Natural killer cell (primary cell): Measurements from ENCODE around the gene GMFB. TPM values are rescaled to one million over a fixed set of nuclear protein-coding genes. Genes with fewer than 3 reads are reported as not detected.

Experiments
- ATAC-seq, 3 donors: fragments of 150-1000 bp in 2 of 3; fragments of 200-7000 bp in 1 of 3; cut with Tn5 transposase; 1 replicate in 1 of 3; 2 replicates in 2 of 3; pipeline ENCODE4 v1.10.0; 2021; ENCODE audit warnings: mild to moderate bottlenecking in 2 of 3, moderate library complexity in 2 of 3
- DNase-seq, 2 donors: peaks; one replicate each; pipeline versions ENCODE4 v3.0.0 to v3.0.0-alpha.2; 2013 to 2021; ENCODE audit warnings: mixed read lengths in 1 of 2
- H3K27ac ChIP-seq: one replicate; pipeline ENCODE4 v1.5.1; 2013; ENCODE audit warnings: mild to moderate bottlenecking, low read length
- H3K27me3 ChIP-seq: one replicate; pipeline ENCODE4 v1.6.1; 2013; ENCODE audit warnings: low read length; ENCODE audit not compliant: control insufficient read depth, insufficient read depth
- H3K36me3 ChIP-seq: one replicate; pipeline ENCODE4 v1.6.1; 2013; ENCODE audit warnings: low read length; ENCODE audit not compliant: control insufficient read depth, insufficient read depth
- H3K4me1 ChIP-seq: one replicate; pipeline ENCODE4 v1.6.1; 2013; ENCODE audit warnings: low read length; ENCODE audit not compliant: control insufficient read depth, insufficient read depth
- H3K4me3 ChIP-seq: one replicate; pipeline ENCODE4 v1.5.1; 2013; ENCODE audit warnings: low read length
- H3K9me3 ChIP-seq: one replicate; pipeline ENCODE4 v1.6.1; 2013; ENCODE audit warnings: low read length; ENCODE audit not compliant: control insufficient read depth, insufficient read depth
- H3K27ac Mint-ChIP-seq, 2 donors: one replicate each; pipeline ENCODE4 v1.8.0; 2022; ENCODE audit warnings: mild to moderate bottlenecking in 2 of 2, mixed read lengths in 2 of 2, moderate library complexity in 1 of 2
- H3K27me3 Mint-ChIP-seq, 2 donors: one replicate each; pipeline ENCODE4 v1.8.0; 2022; ENCODE audit warnings: low read depth in 2 of 2, mixed read lengths in 2 of 2
- H3K36me3 Mint-ChIP-seq: one replicate; pipeline ENCODE4 v1.8.0; 2022; ENCODE audit warnings: mixed read lengths
- H3K4me1 Mint-ChIP-seq, 2 donors: one replicate each; pipeline ENCODE4 v1.8.0; 2022; ENCODE audit warnings: mixed read lengths in 2 of 2
- H3K4me3 Mint-ChIP-seq: one replicate; pipeline ENCODE4 v1.8.0; 2022; ENCODE audit warnings: mild to moderate bottlenecking, moderate library complexity, mixed read lengths
- H3K9me3 Mint-ChIP-seq, 2 donors: one replicate each; pipeline ENCODE4 v1.8.0; 2022; ENCODE audit warnings: mixed read lengths in 2 of 2
- WGBS: methylation state at CpG from one replicate; pipeline ENCODE4 v1.1.7; 2013; ENCODE audit warnings: missing lambda C conversion rate; ENCODE audit not compliant: insufficient coverage; 5-methylcytosine and 5-hydroxymethylcytosine counted together
- intact Hi-C: fragments of 100-400 bp; cut with micrococcal nuclease; formaldehyde crosslinking; loops from one replicate; pipeline ENCODE4 v1.14.2; 2022
- total RNA-seq, 4 donors: library from RNA; stranded (reverse); fragments of 120-200 nt in 1 of 4; gene quantifications; one replicate each; pipeline versions ENCODE4 v1.2.3 to v1.2.4, GENCODE V29; 2013 to 2022
- TF ChIP-seq, protein P1 (sequence below): fragments of 200-600 bp; IDR thresholded peaks from one replicate; pipeline ENCODE4 v1.8.0; 2022; ENCODE audit warnings: antibody characterized with exemption

GMFB gene
- total RNA-seq, 3 donors from 2014 or later (not counting 1 experiment from before 2014, with no cell fraction given), result 46.4 to 55.1 (median 52.8) TPM

DNA sequence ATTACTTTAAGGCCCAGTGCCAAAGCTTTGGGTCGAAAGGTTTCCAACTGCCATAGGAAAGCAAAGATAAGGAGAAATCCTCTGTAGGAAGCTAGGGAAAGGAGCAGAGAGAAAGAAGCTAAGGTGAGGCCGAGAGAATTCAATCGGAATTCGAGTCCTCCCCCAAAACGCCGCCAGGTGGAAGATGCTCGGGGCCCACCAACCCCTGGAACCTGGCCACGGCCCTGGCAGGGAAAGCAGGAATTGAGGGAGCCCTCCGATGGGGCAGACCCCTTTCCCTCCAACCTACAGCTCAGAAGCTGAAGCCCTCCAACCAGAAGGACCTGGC lies 498 bp downstream of the GMFB start:
- peak overlapping the region; percentile 94 for H3K4me3 Mint-ChIP-seq
- Histone ChIP-seq H3K4me3 (peak overlapping the region; percentile 88), H3K27ac (peak overlapping the region; percentile 88), H3K4me1 (peaks cover 24% of the 10 kb centered on the region), H3K9me3 (no peaks in the 10 kb centered on the region), H3K27me3 (no peaks in the 10 kb centered on the region), H3K36me3 (no peaks in the 10 kb centered on the region)
- 0% methylated on average over 9 of the region's 9 CpGs for WGBS
- peak overlapping the region; percentile 82 to 86 for H3K27ac Mint-ChIP-seq
- DNase-seq, result peak in 1 of 2 donors; percentile 58
- intact Hi-C loops, result loop anchor here (1.0 to 2.0 kb wide), 3 partner anchors 21 to 91 kb away; partner anchors contain the start of genes CDKN3, CGRRF1 and CNIH1
- H3K36me3 Mint-ChIP-seq, result no peaks in the 10 kb centered on the region
- no peaks in the 10 kb centered on the region for H3K27me3 Mint-ChIP-seq
- TF ChIP-seq, protein P1, sequence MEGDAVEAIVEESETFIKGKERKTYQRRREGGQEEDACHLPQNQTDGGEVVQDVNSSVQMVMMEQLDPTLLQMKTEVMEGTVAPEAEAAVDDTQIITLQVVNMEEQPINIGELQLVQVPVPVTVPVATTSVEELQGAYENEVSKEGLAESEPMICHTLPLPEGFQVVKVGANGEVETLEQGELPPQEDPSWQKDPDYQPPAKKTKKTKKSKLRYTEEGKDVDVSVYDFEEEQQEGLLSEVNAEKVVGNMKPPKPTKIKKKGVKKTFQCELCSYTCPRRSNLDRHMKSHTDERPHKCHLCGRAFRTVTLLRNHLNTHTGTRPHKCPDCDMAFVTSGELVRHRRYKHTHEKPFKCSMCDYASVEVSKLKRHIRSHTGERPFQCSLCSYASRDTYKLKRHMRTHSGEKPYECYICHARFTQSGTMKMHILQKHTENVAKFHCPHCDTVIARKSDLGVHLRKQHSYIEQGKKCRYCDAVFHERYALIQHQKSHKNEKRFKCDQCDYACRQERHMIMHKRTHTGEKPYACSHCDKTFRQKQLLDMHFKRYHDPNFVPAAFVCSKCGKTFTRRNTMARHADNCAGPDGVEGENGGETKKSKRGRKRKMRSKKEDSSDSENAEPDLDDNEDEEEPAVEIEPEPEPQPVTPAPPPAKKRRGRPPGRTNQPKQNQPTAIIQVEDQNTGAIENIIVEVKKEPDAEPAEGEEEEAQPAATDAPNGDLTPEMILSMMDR, result no peak
- H3K9me3 Mint-ChIP-seq, result no peaks in the 10 kb centered on the region
- peaks cover 50 to 59% of the 10 kb centered on the region in 2 donors for H3K4me1 Mint-ChIP-seq
- ATAC-seq, result no peak

- Histone ChIP-seq H3K4me3 (peak overlapping the region; percentile 88), H3K27ac (peak overlapping the region; percentile 88), H3K4me1 (peaks cover 24% of the 10 kb centered on the region), H3K27me3 (no peaks in the 10 kb centered on the region), H3K9me3 (no peaks in the 10 kb centered on the region), H3K36me3 (peaks cover 1% of the 10 kb centered on the region)
- Mint-ChIP-seq H3K27ac (peak overlapping the region; percentile 82 to 86), H3K36me3 (no peaks in the 10 kb centered on the region), H3K9me3 (no peaks in the 10 kb centered on the region), H3K27me3 (no peaks in the 10 kb centered on the region), H3K4me3 (peak overlapping the region; percentile 94), H3K4me1 (peaks cover 50 to 64% of the 10 kb centered on the region in 2 donors)
- no peak for DNase-seq
- no peak for ATAC-seq
- TF ChIP-seq, protein P1, result no peak
- WGBS, result 82% methylated on average over 4 of the region's 4 CpGs
- intact Hi-C loops, result loop anchor here (1.0 to 2.0 kb wide), 3 partner anchors 22 to 91 kb away; partner anchors contain the start of genes CDKN3, CGRRF1 and CNIH1
Observed at GRCh38 chr14:54487771-54488170, 1.0 kb downstream of the GMFB start.

- ATAC-seq (no peak), DNase-seq (peak in 1 of 2 donors; percentile 48)
- H3K36me3 ChIP-seq, result peaks cover 12% of the 10 kb centered on the region
- peak overlapping the region; percentile 94 for H3K4me3 Mint-ChIP-seq
- H3K9me3 ChIP-seq, result no peaks in the 10 kb centered on the region
- H3K9me3 Mint-ChIP-seq, result no peaks in the 10 kb centered on the region
- peak overlapping the region; percentile 38 to 82 for H3K27ac Mint-ChIP-seq
- H3K4me3 ChIP-seq, result no peak overlapping the region
- no peak overlapping the region for H3K27ac ChIP-seq
- no CpG with 5 or more reads among the region's 1 CpG for WGBS
- no peaks in the 10 kb centered on the region for H3K27me3 Mint-ChIP-seq
- intact Hi-C loops, result no loop called here
- H3K36me3 Mint-ChIP-seq, result no peaks in the 10 kb centered on the region
- H3K27me3 ChIP-seq, result no peaks in the 10 kb centered on the region
- H3K4me1 Mint-ChIP-seq, result peaks cover 50 to 65% of the 10 kb centered on the region in 2 donors
- TF ChIP-seq, protein P1, result no peak
- H3K4me1 ChIP-seq, result peaks cover 24% of the 10 kb centered on the region
Observed at GRCh38 chr14:54486685-54487084, 2.1 kb downstream of the GMFB start.

DNA sequence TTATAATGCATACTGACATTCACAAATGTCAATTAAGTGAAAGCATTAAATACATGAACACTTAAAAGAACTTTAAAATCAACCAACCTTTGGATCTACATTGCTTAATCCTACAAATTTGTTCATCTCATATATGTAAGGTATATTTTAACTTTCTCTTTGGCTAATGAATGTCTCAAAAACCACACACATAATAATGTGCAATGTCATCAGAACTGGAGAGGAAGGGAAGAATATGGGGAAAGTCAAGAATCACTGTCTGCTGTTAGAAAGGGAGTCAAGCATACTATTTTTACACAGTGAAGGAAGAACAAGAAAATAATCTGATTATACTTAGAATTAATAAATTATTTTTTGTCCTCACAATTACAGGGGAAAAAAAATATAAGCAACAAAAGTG lies 4.9 kb downstream of the GMFB start:
- ATAC-seq (no peak), DNase-seq (no peak)
- no peak overlapping the region for H3K4me3 Mint-ChIP-seq
- H3K27me3 Mint-ChIP-seq, result no peaks in the 10 kb centered on the region
- Histone ChIP-seq H3K27ac (no peak overlapping the region), H3K27me3 (no peaks in the 10 kb centered on the region), H3K9me3 (no peaks in the 10 kb centered on the region), H3K4me3 (peak overlapping the region; percentile 8), H3K4me1 (peaks cover 15% of the 10 kb centered on the region), H3K36me3 (peaks cover 31% of the 10 kb centered on the region)
- H3K9me3 Mint-ChIP-seq, result no peaks in the 10 kb centered on the region
- TF ChIP-seq, protein P1, result no peak
- intact Hi-C loops, result no loop called here
- H3K36me3 Mint-ChIP-seq, result no peaks in the 10 kb centered on the region
- H3K4me1 Mint-ChIP-seq, result peaks cover 38 to 52% of the 10 kb centered on the region in 2 donors
- peak overlapping the region; percentile 1 to 20 for H3K27ac Mint-ChIP-seq
